Measurements from ENCODE around the gene SLFN12L.
A peak's percentile ranks its signal among the peaks of the same experiment; 100 is the strongest.
"Not testable (repeated sequence)": the region's sequence is repeated elsewhere in the genome, so short reads cannot be mapped to it uniquely, and the experiment has no call there.

The SLFN12L gene

DNA sequence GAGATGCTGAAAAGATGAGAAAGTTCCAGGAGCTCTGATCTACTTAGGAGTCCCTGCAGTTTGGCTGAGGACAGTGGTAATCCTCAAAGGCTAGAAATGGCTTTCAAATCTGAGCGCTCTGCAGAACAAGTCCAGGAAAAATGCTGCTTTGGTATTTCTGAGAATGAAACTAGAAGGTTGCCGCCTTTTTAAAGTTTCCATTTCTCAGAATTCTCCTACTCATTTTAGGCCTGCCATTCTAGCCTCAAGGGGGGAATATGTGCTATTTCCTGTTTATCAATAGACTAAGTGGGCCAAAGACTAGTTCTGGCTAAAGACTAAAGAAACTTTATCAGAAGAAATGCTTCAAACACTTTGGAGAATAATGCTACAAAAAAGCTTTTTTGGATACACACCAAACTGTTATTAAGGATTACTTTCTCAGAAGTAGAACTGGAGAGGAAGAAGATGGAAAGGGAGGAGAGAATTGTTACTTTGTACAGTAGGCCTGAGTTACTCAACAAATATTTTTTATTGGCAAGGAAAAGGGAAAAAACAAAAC, at the start of gene SLFN12L:
Gene SLFN12L, minus strand, starts transcription at position 78 of the 541 bp plus-strand sequence. CDS start 15,314 bp downstream, outside the sequence.
- peak; percentile 38 to 72 for DNase-seq

DNA sequence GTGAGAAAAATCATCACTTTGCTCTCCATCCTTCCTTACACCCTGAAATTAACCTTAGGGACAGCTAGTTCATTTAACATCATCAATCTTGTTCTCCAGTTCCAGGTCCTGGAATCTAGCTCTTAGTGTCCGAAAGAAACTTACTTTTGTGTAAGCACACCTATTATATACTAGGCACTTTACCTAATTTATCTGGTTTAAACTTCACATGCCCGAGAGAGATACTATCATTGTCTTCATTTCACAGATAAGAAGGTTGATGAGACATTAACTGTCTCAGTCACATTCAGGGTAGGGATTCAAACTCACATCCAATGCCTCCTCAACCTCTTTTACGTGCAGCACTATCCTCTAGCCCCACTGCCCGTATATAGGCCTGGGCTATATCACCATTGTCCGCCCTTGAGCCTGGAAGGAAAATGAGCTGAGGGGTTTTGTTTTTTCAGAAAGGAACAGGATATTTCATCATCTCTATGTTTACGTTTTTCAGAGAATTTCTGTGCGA, 49.1 kb upstream of the SLFN12L start:
- no peak for DNase-seq

DNA sequence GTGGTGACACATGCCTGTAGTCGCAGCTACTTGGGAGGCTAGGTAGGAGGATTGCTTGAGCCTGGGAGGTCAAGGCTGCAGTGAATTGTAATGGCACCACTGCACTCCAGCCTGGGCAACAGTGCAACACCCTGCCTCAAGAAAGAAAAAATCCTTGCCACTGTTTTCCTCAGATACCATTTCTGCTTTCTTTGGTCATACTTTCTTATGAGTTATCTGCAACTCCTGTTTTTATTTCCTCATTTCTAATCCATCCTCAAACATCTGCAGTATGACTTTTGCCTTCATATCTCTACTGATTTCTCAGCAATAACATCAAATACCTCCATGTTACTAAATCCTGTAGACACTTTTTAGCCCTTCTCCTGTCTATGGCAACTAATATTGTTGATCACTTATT, 46.6 kb upstream of the SLFN12L start:
- peak; percentile 29 to 38 for DNase-seq

DNA sequence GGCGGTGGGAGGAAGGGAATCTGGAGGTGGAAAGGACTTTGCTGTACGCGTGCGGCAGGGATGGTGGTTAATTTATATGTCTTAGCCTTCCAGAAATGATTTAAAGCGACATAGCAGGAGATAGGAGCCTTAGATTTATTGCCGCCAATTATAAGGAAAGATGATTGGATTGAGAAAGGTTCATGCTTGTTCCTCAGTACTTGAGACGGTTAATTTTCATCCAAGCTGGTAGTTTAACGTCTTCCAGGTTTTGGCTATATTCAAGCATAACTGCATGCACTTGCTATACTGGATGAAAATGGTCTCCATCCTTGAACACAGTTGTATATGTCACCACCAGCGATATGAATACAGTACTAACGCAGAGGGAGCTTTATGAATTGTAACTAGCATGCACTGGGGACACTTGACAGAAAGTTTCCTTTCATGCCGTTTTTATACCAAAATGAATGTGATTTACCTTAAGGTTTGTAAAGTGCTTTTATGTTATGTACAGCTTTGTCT, 41.5 kb upstream of the SLFN12L start:
- no peak for DNase-seq

DNA sequence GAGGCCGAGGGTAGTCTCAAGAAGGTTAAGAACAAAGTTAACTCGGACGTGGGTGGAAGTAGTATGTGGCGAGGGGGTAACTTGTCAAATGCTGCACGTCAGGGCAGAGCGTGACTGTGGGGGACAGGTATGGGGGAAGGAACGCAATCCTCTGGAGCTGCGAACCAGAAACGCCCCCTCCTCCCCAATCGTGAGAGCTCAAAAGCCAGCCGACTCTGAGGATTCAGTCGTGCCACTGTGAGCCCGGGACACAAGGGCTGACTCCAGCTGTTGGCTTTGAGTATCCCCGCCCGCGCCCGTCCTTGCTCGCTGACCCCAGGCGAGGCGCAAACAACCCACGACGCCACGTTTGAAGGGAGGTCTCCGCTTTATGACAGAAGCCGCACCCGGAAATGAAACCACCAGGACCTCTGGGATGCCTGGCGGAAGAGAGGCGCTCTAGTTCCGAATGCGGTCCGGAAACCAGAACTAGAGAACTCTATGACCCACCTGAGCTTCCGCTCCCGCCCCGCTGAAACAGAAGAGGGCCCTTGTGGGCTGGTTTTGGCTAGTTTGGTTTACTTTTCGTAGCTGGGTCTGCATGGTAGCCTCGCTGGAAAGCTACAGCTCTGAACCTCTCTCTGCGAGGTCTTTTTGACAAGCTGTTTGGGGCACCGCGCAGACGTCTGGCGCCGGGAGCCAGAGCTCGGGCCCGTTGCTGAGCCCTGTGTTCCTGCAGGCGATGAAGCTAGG, 40.9 kb upstream of the SLFN12L start, which contains the start of gene PEX12:
Gene PEX12, minus strand, starts transcription at position 375 of the 732 bp plus-strand sequence. CDS start 550 bp downstream, outside the sequence.
- DNase-seq: peak; percentile 70 to 71

DNA sequence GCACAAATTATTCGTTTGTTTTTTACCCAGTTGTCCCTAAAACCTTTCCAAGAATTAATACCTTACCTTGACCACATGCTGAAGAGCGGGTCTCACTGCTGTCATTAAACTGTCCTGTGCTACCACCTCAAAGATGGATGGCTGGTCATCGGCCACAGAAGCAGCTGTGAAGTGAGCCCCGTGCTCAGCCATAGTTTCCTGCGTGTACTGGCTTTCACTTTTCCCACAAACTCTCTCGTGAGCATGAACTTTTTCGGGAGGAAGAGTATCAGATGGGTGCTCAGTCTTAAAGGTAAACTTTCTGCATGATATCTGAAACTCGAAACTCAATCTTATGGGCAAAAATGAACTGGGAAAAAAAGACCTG, 40.3 kb upstream of the SLFN12L start:
- peak in 1 of 2 donors; percentile 11 for DNase-seq

DNA sequence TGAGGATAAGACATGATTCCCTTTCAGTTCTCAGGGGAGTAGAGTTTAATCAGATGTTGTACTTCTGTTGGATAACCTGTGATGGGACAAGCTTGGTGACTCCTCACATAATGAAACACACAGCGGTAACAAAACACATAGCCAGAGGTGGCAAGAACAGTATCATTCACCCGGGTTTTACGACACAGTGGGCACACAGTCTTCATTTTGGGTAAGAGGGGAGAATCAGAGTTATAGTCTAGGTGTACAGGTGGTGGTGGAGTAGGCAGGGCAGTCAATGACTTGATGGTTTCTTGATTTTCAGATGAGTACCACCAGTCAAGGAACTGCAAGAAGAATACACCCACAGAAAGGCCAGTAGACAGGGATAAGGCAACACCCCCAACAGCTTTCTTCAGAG, 38.3 kb upstream of the SLFN12L start:
- no peak for DNase-seq

DNA sequence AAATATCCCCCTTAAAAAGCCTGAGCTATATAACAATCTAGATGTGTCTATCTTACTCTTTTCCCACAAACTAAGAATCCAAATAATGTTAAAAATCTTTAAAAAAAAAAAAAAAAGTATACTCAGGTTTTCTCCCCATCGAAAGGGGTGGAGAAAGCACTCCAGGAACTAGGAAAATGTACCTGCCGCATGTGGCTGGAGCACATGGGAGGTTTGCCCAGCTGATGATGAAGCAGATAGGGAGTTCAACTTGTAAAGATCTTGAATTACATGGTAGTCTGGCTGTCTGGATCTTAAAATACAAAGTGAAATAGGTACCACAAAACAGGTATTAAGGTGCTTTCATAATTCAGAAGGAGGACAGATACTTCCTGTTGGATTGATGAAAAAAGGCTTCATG, 31.9 kb upstream of the SLFN12L start:
- no peak for DNase-seq

DNA sequence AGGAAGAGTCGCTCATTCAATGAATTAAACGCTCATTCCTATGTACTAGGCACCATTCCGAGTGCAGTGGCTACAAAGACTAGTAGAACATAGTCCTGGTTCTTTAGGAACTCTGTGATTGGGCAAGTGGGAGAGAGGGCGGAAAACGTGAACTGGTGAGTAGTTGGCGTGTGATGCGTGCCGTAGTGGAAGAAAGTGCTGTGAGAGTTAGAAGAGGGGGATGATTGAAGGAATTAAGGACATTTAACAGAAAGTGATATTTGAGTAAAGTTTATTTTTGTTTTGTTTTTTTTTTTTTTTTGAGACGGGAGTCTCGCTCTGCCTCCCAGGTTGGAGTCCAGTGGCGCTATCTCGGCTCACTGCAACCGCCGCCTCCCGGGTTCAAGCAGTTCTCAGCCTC, 31.1 kb upstream of the SLFN12L start:
- DNase-seq: peak; percentile 47 to 62

DNA sequence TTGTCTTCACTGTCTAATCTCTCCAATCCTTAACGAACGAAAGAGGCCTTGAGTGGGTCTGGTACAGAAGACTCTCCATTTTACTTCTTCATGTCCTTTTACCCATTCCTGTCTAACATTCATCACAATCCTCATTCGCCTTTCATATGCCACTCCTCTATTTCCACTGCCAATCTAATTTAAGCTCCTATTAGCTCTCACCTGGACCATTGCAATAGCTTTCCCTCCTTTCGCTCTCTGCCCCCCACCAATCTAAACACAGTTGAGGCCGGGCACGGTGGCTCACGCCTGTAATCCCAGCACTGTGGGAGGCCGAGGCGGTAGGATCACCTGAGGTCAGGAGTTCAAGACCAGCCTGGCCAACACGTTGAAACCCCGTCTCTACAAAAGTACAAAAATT, 29.5 kb upstream of the SLFN12L start:
- DNase-seq: no peak

DNA sequence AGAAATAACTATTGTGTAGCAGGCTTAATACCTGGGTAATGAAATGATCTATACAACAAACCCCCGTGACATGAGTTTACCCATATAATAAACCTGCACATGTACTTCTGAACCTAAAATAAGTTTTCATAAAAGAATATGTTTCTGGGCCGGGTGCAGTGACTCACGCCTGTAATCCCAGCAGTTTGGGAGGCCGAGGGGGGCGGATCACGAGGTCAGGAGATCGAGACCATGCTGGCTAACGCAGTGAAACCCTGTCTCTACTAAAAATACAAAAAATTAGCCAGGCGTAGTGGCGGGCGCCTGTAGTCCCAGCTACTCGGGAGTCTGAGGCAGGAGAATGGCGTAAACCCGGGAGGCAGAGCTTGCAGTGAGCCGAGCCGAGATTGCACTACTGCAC, 25.7 kb upstream of the SLFN12L start:
- DNase-seq: not testable (repeated sequence)

DNA sequence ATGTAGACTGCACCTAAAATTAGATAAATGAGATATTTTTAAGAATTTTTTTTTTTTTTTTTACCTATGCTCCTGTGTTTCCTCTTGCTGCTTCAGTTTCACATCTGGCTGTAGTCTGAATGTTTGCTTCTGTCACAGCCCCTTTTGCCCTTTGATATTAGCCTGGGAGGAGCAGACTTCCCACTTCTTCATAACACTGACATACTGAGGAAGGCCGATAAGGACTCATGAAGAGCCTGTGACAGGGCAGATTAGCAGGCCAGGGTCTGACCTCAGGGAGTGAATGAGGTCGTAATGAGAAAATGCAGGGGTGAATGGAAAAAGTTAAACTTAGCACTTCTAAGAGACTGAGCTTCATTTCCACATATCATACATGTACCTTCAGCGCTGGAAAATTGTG, 23.2 kb upstream of the SLFN12L start, which contains the start of gene SLFN14:
Gene SLFN14, minus strand, starts transcription at position 117 of the 400 bp plus-strand sequence. CDS start 2,757 bp downstream, outside the sequence.
- DNase-seq: no peak

DNA sequence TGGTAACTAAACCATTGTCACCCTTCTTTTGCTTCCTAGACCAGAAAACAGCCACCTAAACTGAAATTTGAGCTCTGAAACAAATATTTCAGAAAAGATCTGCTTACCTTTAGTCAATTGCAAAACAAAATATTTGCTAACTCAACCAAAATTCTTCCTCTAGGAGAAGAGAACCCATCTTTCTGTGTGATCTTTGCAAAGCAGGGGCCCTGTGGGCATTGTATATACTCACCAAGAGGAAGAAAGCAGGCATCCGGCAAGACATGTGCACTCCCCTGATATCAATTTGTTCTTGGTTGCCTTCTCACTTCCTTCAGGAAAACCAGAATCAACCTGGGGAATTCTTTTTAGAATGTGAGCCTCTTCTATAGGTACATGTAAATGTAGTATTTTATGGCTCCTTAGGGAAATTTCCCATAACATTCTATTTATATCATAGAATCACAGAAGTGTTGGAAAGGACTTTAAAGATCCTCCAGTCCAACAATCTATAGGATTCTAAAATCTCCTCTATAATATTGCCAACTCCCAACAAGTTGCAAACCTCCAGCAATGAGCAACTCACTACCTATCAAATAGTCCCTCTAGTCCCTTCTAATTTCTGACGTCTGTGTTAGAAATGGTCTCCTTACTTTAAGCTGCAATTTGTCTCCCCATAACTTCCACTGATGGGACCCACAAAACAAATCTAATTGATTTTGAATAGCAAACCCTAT, 22.2 kb upstream of the SLFN12L start:
- no peak for DNase-seq

DNA sequence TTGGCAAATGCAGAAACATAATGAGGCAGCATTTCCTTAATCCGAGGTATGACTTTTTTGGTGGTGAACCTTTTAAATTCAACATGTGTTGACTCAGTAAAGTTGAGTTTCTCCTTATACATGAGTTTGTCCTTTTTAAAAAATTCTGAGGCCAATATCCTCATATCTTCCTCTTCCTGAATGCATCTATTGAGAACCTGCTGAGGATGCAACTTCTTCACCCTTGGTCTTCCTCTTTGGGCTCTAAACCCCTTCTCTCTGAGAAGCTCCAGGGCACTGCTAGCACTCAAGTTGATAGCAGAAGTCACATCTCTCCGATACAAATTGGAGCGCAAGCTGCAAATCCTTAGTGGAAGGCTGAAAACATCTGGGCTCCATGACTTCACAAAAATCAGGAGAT, 19.9 kb upstream of the SLFN12L start:
- DNase-seq: no peak

DNA sequence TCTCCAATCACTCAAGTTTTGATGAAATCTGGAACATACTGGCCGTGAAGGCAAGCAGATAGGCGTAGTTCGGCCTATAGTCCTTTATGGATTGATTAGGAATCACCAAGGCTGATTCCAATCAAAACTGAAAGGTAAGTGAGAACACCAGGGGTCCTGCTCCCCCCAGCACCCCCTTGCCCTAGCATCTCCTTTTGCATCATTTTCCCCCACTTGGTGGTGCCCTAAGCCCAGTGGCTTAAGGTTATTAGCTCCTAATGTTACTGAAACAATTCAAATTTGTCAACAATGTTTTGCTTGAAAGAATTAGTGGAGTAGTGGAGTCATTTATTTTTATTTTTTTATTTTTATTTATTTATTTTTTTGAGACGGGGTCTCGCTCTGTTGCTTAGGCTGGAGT, 18.2 kb upstream of the SLFN12L start:
- no peak for DNase-seq

DNA sequence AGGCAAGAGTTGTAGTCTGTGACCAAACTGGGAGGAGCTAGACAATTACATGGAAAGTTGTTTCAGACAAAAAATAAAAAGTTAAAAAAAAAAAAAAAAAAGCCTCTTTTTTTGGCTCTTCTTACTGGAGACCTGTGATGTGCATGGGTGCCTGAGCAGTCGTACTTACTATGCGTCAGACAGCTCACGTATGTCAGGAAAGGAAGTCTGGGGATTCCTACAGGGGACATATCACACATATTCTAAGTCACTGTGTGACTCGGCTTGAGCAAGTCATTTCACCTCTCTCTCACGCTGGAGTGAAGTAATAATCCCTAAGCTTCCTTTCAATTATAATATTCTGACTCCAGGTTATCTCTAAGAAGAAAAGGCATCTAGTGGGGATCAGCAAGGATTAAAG, 17.2 kb upstream of the SLFN12L start:
- no peak for DNase-seq

DNA sequence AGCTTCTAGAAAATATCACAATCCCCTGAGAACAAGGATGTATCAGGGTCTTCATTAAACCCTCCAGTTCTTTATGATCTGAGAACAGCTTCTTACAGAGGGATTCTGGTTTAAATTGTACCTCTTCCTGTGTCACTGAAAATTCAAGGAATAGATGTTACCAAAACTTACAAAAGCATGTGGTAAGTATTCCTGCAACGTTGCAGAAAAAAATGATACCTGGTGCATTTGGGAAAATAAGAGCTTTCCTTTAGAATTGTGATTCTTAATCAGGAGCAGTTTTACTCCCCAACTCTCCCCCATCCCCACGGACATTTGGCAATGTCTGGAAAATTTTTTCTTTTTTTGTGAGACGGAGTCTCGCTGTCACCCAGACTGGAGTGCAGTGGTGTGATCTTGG, 15.8 kb upstream of the SLFN12L start:
- DNase-seq: no peak

DNA sequence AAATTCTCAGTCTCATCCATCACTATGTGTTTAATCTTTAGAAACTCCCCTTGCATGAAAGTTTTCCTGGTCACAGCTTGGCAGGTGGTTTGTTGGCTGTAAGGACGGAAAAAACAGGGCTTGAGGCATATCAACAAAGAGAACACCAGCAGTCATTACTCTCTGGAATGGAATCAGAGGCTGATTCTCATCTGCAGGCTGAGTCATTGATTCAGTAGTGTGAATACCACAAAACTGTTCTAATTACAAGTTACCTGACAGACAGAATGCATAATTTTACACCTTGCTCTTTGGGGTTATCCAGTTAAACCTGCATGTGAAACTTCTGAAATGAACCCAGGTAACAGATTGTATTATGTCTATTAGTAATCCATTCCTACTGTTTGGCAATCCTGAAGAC, 11.5 kb upstream of the SLFN12L start:
- no peak for DNase-seq

DNA sequence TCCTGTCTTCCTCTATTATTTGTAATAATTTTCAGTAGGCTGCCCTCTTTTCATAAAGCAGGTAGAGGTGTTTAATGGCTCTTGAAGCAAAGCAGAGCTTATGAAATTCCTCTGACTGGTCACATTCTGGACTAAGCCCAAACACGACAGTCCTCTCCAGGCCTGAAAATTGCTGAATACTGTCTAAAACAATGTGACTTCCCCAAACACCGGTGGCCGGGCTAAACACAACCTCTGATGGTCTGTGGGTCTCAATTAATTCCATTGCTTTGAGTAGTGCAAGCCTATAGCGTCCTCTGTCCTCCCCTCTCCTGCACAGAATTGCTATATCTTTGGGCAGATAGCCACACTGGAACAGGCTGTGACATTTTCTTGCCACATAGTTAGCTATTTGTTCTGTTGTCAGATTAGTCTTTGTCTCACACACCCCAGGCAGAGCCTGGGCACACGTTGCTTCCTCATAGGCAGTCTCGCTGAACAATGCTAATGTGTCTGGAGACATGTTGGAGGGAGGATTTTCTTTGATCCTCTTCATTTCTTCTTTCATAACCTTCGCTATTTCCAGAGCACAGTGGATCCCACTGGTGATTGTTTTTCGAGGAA, 10.8 kb upstream of the SLFN12L start:
- no peak for DNase-seq

DNA sequence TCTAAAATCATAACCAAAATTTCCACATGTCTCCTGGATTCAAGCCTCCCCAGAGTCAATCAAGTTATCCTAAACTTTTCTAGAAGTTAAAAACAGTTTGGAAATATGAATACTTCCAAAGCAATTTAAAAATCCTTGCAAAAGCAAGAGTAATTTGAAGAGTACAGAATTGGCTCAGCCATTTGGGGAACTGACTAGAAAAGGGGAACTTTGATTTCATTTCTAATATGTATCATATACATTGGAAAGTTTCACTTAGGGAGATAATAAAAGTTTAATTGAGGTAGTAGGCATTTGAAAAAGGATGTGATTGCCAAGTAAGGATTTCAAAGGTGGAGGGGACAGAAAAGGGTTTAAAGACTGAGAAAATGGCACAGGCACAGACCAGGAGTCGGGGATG, 9.0 kb upstream of the SLFN12L start:
- DNase-seq: peak; percentile 77 to 80

DNA sequence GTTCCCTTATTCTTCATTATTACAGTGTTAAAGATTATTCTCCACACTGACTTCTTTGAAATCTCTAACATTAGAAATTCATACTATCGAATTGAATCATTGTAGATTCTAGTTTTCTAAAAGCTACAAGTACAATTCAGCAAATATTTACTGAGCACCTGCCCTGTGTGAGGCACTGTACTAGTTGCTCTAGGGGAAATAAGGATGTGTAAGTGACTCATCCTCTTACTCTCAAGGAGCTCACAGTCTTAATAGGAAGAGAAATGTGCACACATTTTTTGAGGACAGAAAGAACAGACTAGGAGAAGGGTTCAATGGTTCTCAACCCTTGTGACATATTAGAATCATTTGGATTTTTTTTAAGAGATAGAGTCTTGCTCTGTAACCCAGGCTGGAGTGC, 7.7 kb upstream of the SLFN12L start:
- no peak for DNase-seq

DNA sequence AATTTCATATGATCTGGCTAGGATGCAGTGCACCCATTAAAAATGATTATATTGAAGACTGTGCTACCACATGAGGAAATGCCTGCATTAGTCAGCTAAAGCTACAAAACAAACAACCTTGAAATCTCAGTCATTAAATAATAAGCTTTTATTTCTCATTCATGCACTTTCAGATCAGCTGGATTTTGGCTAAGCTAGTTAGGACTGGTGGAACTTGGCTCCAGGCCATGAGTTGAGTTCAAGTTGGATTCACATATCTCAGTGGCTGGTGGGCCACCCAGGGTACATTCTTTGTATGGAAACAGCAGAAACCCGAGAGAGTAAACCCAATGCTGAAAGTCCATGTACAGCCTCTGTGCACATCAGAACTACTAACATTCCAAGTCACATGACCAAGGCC, 6.4 kb upstream of the SLFN12L start:
- DNase-seq: no peak

DNA sequence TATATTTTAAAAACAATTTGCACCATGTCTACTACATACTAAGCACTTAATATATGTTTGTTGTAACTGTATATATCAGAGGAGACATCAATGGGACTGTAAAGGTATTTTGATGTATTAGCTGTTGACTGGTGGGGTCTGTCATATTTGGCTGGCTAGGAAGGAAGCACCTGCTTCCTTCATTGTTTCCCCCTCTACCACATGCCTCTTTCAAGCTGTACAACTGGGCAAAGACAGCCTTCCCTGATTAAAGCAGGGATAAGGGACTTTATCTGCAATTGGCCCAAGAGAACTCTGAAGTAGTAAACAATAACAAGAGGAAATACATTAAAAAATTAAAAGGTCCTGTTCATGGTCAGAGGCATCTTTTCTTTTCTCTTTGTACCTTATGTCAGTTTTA, 5.5 kb upstream of the SLFN12L start:
- no peak for DNase-seq
